Muscle of arm (tissue), 14 donors: ENCODE results near the gene TECTB. TPM values are rescaled to one million over a fixed set of nuclear protein-coding genes. Genes with fewer than 3 reads are reported as not detected.
"Not testable (repeated sequence)": the region's sequence is repeated elsewhere in the genome, so short reads cannot be mapped to it uniquely, and the experiment has no call there.

Experiments used
- DNase-seq: peaks from one replicate; pipeline ENCODE4 v3.0.0-alpha.2; 2013
- long read RNA-seq, 11 donors: transcript quantifications; one replicate each; lab custom pipeline, GENCODE V29; 2026
- polyA plus RNA-seq, 12 donors: library from polyadenylated mRNA; unstranded; fragments of 120-200 nt; gene quantifications; one replicate each; pipeline ENCODE4 v1.2.1, GENCODE V29; 2013; ENCODE audit not compliant: insufficient read length in 12 of 12

The TECTB gene
- polyA plus RNA-seq, result under 1 TPM in 3 of 12 donors, not detected in 9; 0.04 to 0.09 (median 0.06) TPM
- long read RNA-seq, donor 1, result 0 reads
- long read RNA-seq, donor 2, result 0 reads
- long read RNA-seq, donor 3, result 0 reads
- long read RNA-seq, donor 4, result 0 reads
- long read RNA-seq, donor 5, result 0 reads
- long read RNA-seq, donor 6, result 0 reads
- long read RNA-seq, donor 7, result 0 reads
- long read RNA-seq, donor 8, result 0 reads
- long read RNA-seq, donor 9, result 0 reads
- long read RNA-seq, donor 10, result 0 reads
- long read RNA-seq, donor 11, result 0 reads

GRCh38 chr10:112283100-112283499 lies at the start of gene TECTB:
Gene TECTB (plus strand): TSS chr10:112283400. CDS start chr10:112283735, 335 bp downstream.
- DNase-seq, result no peak

- DNase-seq, result no peak
These were observed 48.1 kb upstream of the TECTB start for GRCh38 chr10:112235141-112235540.

- DNase-seq, result no peak
These were observed 47.3 kb upstream of the TECTB start for GRCh38 chr10:112235920-112236319.

- DNase-seq, result no peak
These were observed 46.7 kb upstream of the TECTB start for GRCh38 chr10:112236486-112236885.

- DNase-seq, result no peak
These were observed 43.9 kb upstream of the TECTB start for GRCh38 chr10:112239347-112239746.

GRCh38 chr10:112240441-112240840 lies 42.8 kb upstream of the TECTB start:
- no peak for DNase-seq

- DNase-seq, result no peak
These were observed 41.4 kb upstream of the TECTB start for GRCh38 chr10:112241651-112242341.

GRCh38 chr10:112242769-112243168 lies 40.4 kb upstream of the TECTB start:
- no peak for DNase-seq

- no peak for DNase-seq
These were observed 39.5 kb upstream of the TECTB start for GRCh38 chr10:112243713-112244112.

- DNase-seq, result no peak
These were observed 39.0 kb upstream of the TECTB start for GRCh38 chr10:112244197-112244596.

- no peak for DNase-seq
These were observed 35.4 kb upstream of the TECTB start for GRCh38 chr10:112247791-112248190.

- DNase-seq, result no peak
These were observed 34.5 kb upstream of the TECTB start for GRCh38 chr10:112248584-112249295.

- no peak for DNase-seq
These were observed 33.5 kb upstream of the TECTB start for GRCh38 chr10:112249722-112250121.

- no peak for DNase-seq
These were observed 32.6 kb upstream of the TECTB start for GRCh38 chr10:112250555-112250954.

GRCh38 chr10:112251238-112251637 lies 32.0 kb upstream of the TECTB start:
- DNase-seq, result not testable (repeated sequence)

GRCh38 chr10:112258407-112258806 lies 24.8 kb upstream of the TECTB start:
- no peak for DNase-seq

GRCh38 chr10:112259688-112260087 lies 23.5 kb upstream of the TECTB start:
- DNase-seq, result no peak

- DNase-seq, result no peak
These were observed 22.4 kb upstream of the TECTB start for GRCh38 chr10:112260831-112261230.

GRCh38 chr10:112261281-112261822 lies 21.8 kb upstream of the TECTB start:
- no peak for DNase-seq

GRCh38 chr10:112262546-112262945 lies 20.7 kb upstream of the TECTB start:
- no peak for DNase-seq

GRCh38 chr10:112265745-112266144 lies 17.5 kb upstream of the TECTB start:
- DNase-seq, result no peak

GRCh38 chr10:112269266-112269665 lies 13.9 kb upstream of the TECTB start:
- DNase-seq, result no peak

GRCh38 chr10:112271982-112272381 lies 11.2 kb upstream of the TECTB start:
- DNase-seq, result no peak
